PC-3 (cell line): ENCODE data around the gene LRRC37A3.
"Not testable (repeated sequence)": the region's sequence is repeated elsewhere in the genome, so short reads cannot be mapped to it uniquely, and the experiment has no call there.

ENCODE experiments used
- CTCF ChIP-seq: fragments of 300-600 bp; sonication (generic); conservative IDR thresholded peaks from 2 replicates; pipeline ENCODE4 v1.5.1; 2017; ENCODE audit warnings: antibody characterized with exemption, low read depth, mild to moderate bottlenecking, low read length
- EZH2 ChIP-seq: fragments of 300-600 bp; sonication (generic); IDR thresholded peaks from one replicate; pipeline ENCODE4 v1.6.1; 2017; ENCODE audit warnings: antibody characterized with exemption, mild to moderate bottlenecking, low read length; ENCODE audit not compliant: unreplicated experiment

- TF ChIP-seq EZH2, CTCF: not testable (repeated sequence)
These were observed 45.1 kb downstream of the LRRC37A3 start for GRCh38 chr17:64874210-64874609.
